Keratinocyte (primary cell): ENCODE measurements around the gene TCN1.

Experiments used
- EZH2 ChIP-seq: IDR thresholded peaks from one replicate; pipeline ENCODE4 v1.6.1; 2012; ENCODE audit warnings: inconsistent platforms, mild to moderate bottlenecking, low read length, moderate library complexity
- TF ChIP-seq, protein P1 (sequence below), 3 experiments: IDR thresholded peaks in 1 of 3; conservative IDR thresholded peaks in 1 of 3; optimal IDR thresholded peaks in 1 of 3; 2 replicates in 2 of 3; 3 replicates in 1 of 3; pipeline versions ENCODE3 to v1.5.1; 2011; ENCODE audit warnings: low read length in 3 of 3, mild to moderate bottlenecking in 3 of 3, moderate library complexity in 2 of 3, control low read depth in 1 of 3, inconsistent platforms in 1 of 3; ENCODE audit not compliant: insufficient read depth in 2 of 3; ENCODE audit errors: extremely low read depth in 1 of 3

DNA sequence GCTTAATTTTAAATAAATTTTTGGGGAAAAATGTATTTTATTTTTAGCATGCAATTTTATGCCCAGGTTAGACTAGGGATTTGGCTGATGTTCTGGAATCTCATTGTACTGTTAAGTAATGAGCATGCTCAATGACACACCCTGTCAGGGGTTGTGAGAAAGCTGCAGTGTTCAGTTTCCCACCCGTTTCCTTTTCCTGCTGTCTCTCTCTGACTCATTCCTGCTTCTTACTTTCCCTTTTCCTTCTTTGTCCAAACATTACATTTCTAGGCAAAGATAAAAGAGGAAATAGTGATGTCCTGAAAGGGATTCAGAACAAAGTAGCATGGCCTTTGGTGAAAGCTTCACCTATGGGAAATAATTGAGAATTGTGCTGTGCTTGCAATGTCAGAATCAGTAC is 35.0 kb upstream of the TCN1 start:
- TF ChIP-seq, protein P1, sequence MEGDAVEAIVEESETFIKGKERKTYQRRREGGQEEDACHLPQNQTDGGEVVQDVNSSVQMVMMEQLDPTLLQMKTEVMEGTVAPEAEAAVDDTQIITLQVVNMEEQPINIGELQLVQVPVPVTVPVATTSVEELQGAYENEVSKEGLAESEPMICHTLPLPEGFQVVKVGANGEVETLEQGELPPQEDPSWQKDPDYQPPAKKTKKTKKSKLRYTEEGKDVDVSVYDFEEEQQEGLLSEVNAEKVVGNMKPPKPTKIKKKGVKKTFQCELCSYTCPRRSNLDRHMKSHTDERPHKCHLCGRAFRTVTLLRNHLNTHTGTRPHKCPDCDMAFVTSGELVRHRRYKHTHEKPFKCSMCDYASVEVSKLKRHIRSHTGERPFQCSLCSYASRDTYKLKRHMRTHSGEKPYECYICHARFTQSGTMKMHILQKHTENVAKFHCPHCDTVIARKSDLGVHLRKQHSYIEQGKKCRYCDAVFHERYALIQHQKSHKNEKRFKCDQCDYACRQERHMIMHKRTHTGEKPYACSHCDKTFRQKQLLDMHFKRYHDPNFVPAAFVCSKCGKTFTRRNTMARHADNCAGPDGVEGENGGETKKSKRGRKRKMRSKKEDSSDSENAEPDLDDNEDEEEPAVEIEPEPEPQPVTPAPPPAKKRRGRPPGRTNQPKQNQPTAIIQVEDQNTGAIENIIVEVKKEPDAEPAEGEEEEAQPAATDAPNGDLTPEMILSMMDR (optimal IDR thresholded peaks at IDR 0.05 in 1 of 3, IDR thresholded peaks at IDR 0.05 in 1 of 3, conservative IDR thresholded peaks at IDR 0.05 in 1 of 3; ENCODE audit: extremely low read depth in 1 of 3, insufficient read depth in 2 of 3, low read length in 3 of 3), result no peak
- TF ChIP-seq EZH2, result no peak
